ENCODE measurements around the gene CHRNA4.

CHRNA4 gene

GRCh38 chr20:63333241-63333836, 27.8 kb downstream of the CHRNA4 start:
- no peaks in the 10 kb centered on the region for H3F3A ChIP-seq (ENCODE audit: low read depth)
- H3K4me3 ChIP-seq (ENCODE audit: low read length, poor library complexity, severe bottlenecking), result no peak overlapping the region
- no peaks in the 10 kb centered on the region; the same call in 1 of the 2 replicates for H3K9me3 ChIP-seq (ENCODE audit: insufficient read depth, low read depth, low read length)
- H4K20me1 ChIP-seq (ENCODE audit: insufficient read depth, low read length, poor library complexity, severe bottlenecking), result no peaks in the 10 kb centered on the region
- H3K9me2 ChIP-seq (replicated peaks; ENCODE audit: low read depth, low read length), result no peaks in the 10 kb centered on the region
- H3K4me1 ChIP-seq (ENCODE audit: insufficient read depth, low read length, poor library complexity, severe bottlenecking), result no peaks in the 10 kb centered on the region
- no peaks in the 10 kb centered on the region for H3K36me3 ChIP-seq (ENCODE audit: insufficient read depth, low read length)
- H3K79me2 ChIP-seq (ENCODE audit: insufficient read depth, low read length), result no peaks in the 10 kb centered on the region
- no peak overlapping the region for H2AFZ ChIP-seq (ENCODE audit: low read length)
- no peak overlapping the region for H3K9ac ChIP-seq (ENCODE audit: low read depth, low read length, poor library complexity, severe bottlenecking)
- no peak overlapping the region for H3K4me2 ChIP-seq (ENCODE audit: low read depth, low read length, poor library complexity, severe bottlenecking)
- TF ChIP-seq, protein P1, sequence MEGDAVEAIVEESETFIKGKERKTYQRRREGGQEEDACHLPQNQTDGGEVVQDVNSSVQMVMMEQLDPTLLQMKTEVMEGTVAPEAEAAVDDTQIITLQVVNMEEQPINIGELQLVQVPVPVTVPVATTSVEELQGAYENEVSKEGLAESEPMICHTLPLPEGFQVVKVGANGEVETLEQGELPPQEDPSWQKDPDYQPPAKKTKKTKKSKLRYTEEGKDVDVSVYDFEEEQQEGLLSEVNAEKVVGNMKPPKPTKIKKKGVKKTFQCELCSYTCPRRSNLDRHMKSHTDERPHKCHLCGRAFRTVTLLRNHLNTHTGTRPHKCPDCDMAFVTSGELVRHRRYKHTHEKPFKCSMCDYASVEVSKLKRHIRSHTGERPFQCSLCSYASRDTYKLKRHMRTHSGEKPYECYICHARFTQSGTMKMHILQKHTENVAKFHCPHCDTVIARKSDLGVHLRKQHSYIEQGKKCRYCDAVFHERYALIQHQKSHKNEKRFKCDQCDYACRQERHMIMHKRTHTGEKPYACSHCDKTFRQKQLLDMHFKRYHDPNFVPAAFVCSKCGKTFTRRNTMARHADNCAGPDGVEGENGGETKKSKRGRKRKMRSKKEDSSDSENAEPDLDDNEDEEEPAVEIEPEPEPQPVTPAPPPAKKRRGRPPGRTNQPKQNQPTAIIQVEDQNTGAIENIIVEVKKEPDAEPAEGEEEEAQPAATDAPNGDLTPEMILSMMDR (conservative IDR thresholded peaks at IDR 0.05; ENCODE audit: low read length), result no peak
- no peak for TF ChIP-seq EZH2phosphoT487 (IDR thresholded peaks at IDR 0.05; ENCODE audit: borderline replicate concordance)
- no peaks in the 10 kb centered on the region for H3K27me3 ChIP-seq (ENCODE audit: insufficient read depth, low read length, poor library complexity, severe bottlenecking)

DNA sequence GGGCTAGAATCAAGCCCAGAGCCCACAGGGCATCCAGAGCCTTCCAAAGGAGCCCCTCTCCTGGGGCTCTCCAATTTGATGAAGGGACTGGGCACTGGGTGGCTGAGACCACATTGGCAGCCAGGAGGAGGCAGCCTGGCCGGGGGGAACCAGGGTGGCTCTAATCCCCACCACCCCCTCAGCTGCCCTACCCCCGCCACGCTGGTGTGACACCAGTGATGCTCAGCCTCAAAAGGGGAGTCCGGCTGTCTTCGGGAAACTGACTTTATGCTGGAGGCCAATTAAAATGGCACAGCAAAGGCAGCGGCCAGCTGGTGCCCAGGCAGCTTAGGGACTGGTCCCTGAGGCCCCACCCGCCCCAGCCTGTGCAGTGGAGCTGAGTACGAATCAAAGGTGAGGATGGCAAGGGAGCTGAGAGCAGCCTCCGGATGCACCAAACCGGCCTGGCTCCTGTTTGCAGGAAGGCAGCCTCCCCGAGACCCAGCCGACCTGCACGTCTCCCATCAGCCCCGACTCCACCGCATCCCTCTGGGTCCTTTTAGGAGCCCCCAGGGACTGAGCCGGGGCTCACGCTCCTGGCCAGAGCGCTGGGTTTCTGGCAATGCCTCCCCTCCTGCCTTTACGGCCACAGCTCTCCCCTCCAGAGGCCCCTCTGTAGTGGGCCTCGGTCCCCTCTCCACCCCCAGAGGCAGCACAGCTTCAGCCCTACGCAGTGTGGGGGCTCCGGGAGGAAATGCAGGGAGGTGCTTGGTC, 28.5 kb downstream of the CHRNA4 start:
- H3F3A ChIP-seq (ENCODE audit: low read depth), result no peaks in the 10 kb centered on the region
- no peaks in the 10 kb centered on the region for H3K4me1 ChIP-seq (ENCODE audit: insufficient read depth, low read length, poor library complexity, severe bottlenecking)
- no peaks in the 10 kb centered on the region for H3K36me3 ChIP-seq (ENCODE audit: insufficient read depth, low read length)
- no peak overlapping the region for H2AFZ ChIP-seq (ENCODE audit: low read length)
- TF ChIP-seq, protein P1 (conservative IDR thresholded peaks at IDR 0.05; ENCODE audit: low read length), result no peak
- no peak for TF ChIP-seq EZH2phosphoT487 (IDR thresholded peaks at IDR 0.05; ENCODE audit: borderline replicate concordance)
- no peaks in the 10 kb centered on the region; the same call in 1 of the 2 replicates for H3K9me3 ChIP-seq (ENCODE audit: insufficient read depth, low read depth, low read length)
- H3K4me3 ChIP-seq (ENCODE audit: low read length, poor library complexity, severe bottlenecking), result no peak overlapping the region
- no peaks in the 10 kb centered on the region for H4K20me1 ChIP-seq (ENCODE audit: insufficient read depth, low read length, poor library complexity, severe bottlenecking)
- no peak overlapping the region for H3K9ac ChIP-seq (ENCODE audit: low read depth, low read length, poor library complexity, severe bottlenecking)
- H3K27me3 ChIP-seq (ENCODE audit: insufficient read depth, low read length, poor library complexity, severe bottlenecking), result no peaks in the 10 kb centered on the region
- no peak overlapping the region for H3K4me2 ChIP-seq (ENCODE audit: low read depth, low read length, poor library complexity, severe bottlenecking)
- H3K79me2 ChIP-seq (ENCODE audit: insufficient read depth, low read length), result no peaks in the 10 kb centered on the region
- no peaks in the 10 kb centered on the region for H3K9me2 ChIP-seq (replicated peaks; ENCODE audit: low read depth, low read length)

- H3K9ac ChIP-seq (ENCODE audit: low read depth, low read length, poor library complexity, severe bottlenecking), result no peak overlapping the region
- no peaks in the 10 kb centered on the region for H3K27me3 ChIP-seq (ENCODE audit: insufficient read depth, low read length, poor library complexity, severe bottlenecking)
- TF ChIP-seq, protein P1 (conservative IDR thresholded peaks at IDR 0.05; ENCODE audit: low read length), result no peak
- TF ChIP-seq EZH2phosphoT487 (IDR thresholded peaks at IDR 0.05; ENCODE audit: borderline replicate concordance), result no peak
- no peak overlapping the region for H3K4me2 ChIP-seq (ENCODE audit: low read depth, low read length, poor library complexity, severe bottlenecking)
- no peaks in the 10 kb centered on the region for H3K79me2 ChIP-seq (ENCODE audit: insufficient read depth, low read length)
- H3K4me1 ChIP-seq (ENCODE audit: insufficient read depth, low read length, poor library complexity, severe bottlenecking), result peaks cover 2% of the 10 kb centered on the region
- H4K20me1 ChIP-seq (ENCODE audit: insufficient read depth, low read length, poor library complexity, severe bottlenecking), result no peaks in the 10 kb centered on the region
- no peaks in the 10 kb centered on the region for H3K36me3 ChIP-seq (ENCODE audit: insufficient read depth, low read length)
- H2AFZ ChIP-seq (ENCODE audit: low read length), result no peak overlapping the region
- H3K9me2 ChIP-seq (replicated peaks; ENCODE audit: low read depth, low read length), result no peaks in the 10 kb centered on the region
- H3K4me3 ChIP-seq (ENCODE audit: low read length, poor library complexity, severe bottlenecking), result no peak overlapping the region
- H3F3A ChIP-seq (ENCODE audit: low read depth), result no peaks in the 10 kb centered on the region
- no peaks in the 10 kb centered on the region; the same call in 1 of the 2 replicates for H3K9me3 ChIP-seq (ENCODE audit: insufficient read depth, low read depth, low read length)
These were observed 29.3 kb downstream of the CHRNA4 start for GRCh38 chr20:63331741-63332400.

All from Loucy (cell line).